Mesodermal cell (in vitro differentiated cells): ENCODE results near the gene PHF2.

Experiments
- H3K27ac ChIP-seq: 2 replicates; pipeline ENCODE4 v1.7.0; 2013; ENCODE audit warnings: mild to moderate bottlenecking, low read depth, low read length, moderate library complexity; ENCODE audit not compliant: severe bottlenecking
- H3K36me3 ChIP-seq: 2 replicates; pipeline ENCODE4 v1.7.1; 2013; ENCODE audit warnings: mild to moderate bottlenecking, low read length, moderate library complexity; ENCODE audit not compliant: control insufficient read depth, insufficient read depth
- H3K4me1 ChIP-seq: one replicate; pipeline ENCODE4 v1.7.1; 2013; ENCODE audit warnings: mild to moderate bottlenecking, low read length; ENCODE audit not compliant: insufficient read depth, control insufficient read depth, poor library complexity, severe bottlenecking
- H3K4me3 ChIP-seq: 2 replicates; pipeline ENCODE4 v1.7.0; 2013; ENCODE audit warnings: low read length, control low read depth, mild to moderate bottlenecking; ENCODE audit not compliant: insufficient read depth, poor library complexity, severe bottlenecking; ENCODE audit errors: extremely low read depth
- H3K9me3 ChIP-seq: 2 replicates; pipeline ENCODE4 v1.7.1; 2013; ENCODE audit warnings: mild to moderate bottlenecking, low read length, moderate library complexity; ENCODE audit not compliant: control insufficient read depth
- whole genome bisulfite sequencing, 2 experiments: methylation state at CpG; one replicate each; pipeline ENCODE4 v1.1.5; 2013; ENCODE audit warnings: missing lambda C conversion rate in 2 of 2; ENCODE audit not compliant: insufficient coverage in 2 of 2; 5-methylcytosine and 5-hydroxymethylcytosine counted together

The PHF2 gene

DNA sequence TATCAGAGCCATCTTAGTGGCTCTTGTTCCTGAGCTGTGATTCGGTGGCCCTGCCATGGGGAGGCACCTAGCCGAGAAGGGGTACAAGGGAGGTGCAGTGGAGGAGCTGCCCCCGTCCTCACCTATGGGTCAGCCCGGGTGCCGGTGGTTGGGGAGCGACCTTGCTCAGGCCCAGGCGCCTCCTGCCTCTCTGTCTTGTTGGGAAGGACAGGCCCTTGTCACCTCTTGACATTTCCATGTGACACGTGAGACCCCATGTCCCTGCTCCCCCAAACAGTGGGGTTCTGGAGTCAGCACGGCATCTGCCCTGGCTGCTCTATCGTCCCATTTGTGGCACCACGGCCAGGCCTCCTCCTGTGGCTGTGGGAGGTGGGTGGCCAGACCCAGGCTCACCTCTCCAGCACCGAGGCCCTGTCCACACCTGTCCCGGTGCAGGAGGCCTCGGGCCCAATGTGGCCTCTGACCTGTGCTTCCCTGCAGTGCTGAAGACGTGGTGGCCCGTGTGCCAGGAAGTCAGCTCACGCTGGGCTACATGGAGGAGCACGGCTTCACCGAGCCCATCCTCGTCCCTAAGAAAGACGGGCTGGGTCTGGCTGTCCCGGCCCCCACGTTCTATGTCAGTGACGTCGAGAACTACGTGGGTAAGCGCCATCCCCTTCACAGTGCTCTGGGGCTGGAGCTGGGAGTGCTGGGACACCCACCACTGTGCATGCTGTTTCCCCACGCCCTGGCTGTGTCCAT is 68.9 kb downstream of the PHF2 start:
- Histone ChIP-seq H3K27ac (no peak overlapping the region), H3K9me3 (no peaks in the 10 kb centered on the region), H3K4me1 (no peaks in the 10 kb centered on the region), H3K36me3 (peaks cover 40% of the 10 kb centered on the region), H3K4me3 (no peak overlapping the region)
- WGBS, 2 experiments, result 92 to 93% methylated on average over 24 to 28 of the region's 28 CpGs

- Histone ChIP-seq H3K4me3 (no peak overlapping the region), H3K4me1 (no peaks in the 10 kb centered on the region), H3K9me3 (no peaks in the 10 kb centered on the region), H3K27ac (no peak overlapping the region), H3K36me3 (peaks cover 42% of the 10 kb centered on the region)
- WGBS, 2 experiments, result 92 to 97% methylated on average over 9 to 12 of the region's 12 CpGs
These were observed 69.7 kb downstream of the PHF2 start for GRCh38 chr9:93645921-93646639.

- Histone ChIP-seq H3K9me3 (no peaks in the 10 kb centered on the region), H3K4me3 (no peak overlapping the region), H3K4me1 (no peaks in the 10 kb centered on the region), H3K27ac (no peak overlapping the region), H3K36me3 (peaks cover 45% of the 10 kb centered on the region)
- WGBS, 2 experiments, result 94 to 97% methylated on average over 10 of the region's 10 CpGs
These were observed 70.3 kb downstream of the PHF2 start for GRCh38 chr9:93646640-93647178.

DNA sequence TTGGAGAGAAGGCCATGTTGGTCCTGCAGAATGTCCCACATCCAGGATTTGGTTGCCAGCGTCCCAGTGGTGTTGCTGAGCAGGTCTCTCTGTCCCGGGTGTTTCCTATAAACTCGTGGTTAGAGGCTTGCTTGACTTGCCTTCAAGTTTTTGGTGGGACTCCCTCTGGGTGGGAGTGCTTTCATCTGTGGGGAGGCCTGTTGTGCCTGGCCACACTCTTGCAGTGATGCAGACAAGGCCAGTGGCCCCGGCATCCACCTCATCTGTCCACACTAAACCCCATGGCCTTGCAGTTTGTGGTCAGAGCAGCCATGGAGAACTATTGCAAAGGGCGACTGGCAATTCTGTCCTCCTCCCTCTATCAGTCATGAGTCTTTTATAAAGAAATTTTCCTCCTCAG is 71.8 kb downstream of the PHF2 start:
- Histone ChIP-seq H3K36me3 (peaks cover 43% of the 10 kb centered on the region), H3K4me3 (no peak overlapping the region), H3K9me3 (no peaks in the 10 kb centered on the region), H3K4me1 (no peaks in the 10 kb centered on the region), H3K27ac (no peak overlapping the region)
- WGBS, 2 experiments, result 76 to 98% methylated on average over 4 of the region's 5 CpGs

GRCh38 chr9:93648836-93649235 is 72.5 kb downstream of the PHF2 start:
- H3K4me1 ChIP-seq, result no peaks in the 10 kb centered on the region
- no peaks in the 10 kb centered on the region for H3K9me3 ChIP-seq
- no peak overlapping the region for H3K4me3 ChIP-seq
- WGBS, 2 experiments, result 92 to 94% methylated on average over 5 to 7 of the region's 13 CpGs
- peaks cover 46% of the 10 kb centered on the region for H3K36me3 ChIP-seq
- H3K27ac ChIP-seq, result no peak overlapping the region

DNA sequence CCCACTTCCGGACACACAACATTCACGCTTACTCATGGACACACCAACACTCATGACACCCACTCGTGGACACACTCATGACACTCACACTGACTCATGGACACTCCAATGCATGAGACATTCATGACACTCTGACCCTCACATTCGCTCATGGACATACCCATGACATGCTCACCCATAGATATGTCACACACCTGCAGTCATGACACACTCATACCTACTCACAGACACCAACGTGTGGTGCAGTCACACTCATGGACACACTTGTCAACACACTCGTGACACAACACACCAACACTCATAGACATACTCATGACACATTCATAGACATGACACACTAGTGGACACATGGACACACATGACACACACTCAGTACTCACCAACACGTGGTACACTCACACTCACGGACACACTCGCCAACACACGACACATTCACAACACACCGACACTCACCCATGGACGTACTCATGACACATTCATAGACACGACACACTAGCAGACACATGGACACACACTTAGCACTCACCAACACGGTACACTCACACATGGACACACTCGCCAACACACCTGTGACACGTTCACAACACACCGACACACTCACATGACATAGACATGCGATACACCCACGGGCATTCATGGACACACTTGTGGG is 73.4 kb downstream of the PHF2 start:
- peaks cover 50% of the 10 kb centered on the region for H3K36me3 ChIP-seq
- no peaks in the 10 kb centered on the region for H3K4me1 ChIP-seq
- no peak overlapping the region for H3K4me3 ChIP-seq
- no peaks in the 10 kb centered on the region for H3K9me3 ChIP-seq
- 97 to 98% methylated on average over 18 to 19 of the region's 19 CpGs for WGBS, 2 experiments
- no peak overlapping the region for H3K27ac ChIP-seq

- H3K4me3 ChIP-seq, result no peak overlapping the region
- H3K36me3 ChIP-seq, result peaks cover 50% of the 10 kb centered on the region
- H3K27ac ChIP-seq, result no peak overlapping the region
- H3K9me3 ChIP-seq, result no peaks in the 10 kb centered on the region
- WGBS, 2 experiments, result 96 to 100% methylated on average over 9 to 11 of the region's 11 CpGs
- no peaks in the 10 kb centered on the region for H3K4me1 ChIP-seq
These were observed 74.1 kb downstream of the PHF2 start for GRCh38 chr9:93650448-93650847.

GRCh38 chr9:93651521-93651950 is 75.2 kb downstream of the PHF2 start:
- no peak overlapping the region for H3K4me3 ChIP-seq
- no peaks in the 10 kb centered on the region for H3K4me1 ChIP-seq
- H3K27ac ChIP-seq, result no peak overlapping the region
- H3K9me3 ChIP-seq, result no peaks in the 10 kb centered on the region
- peaks cover 47% of the 10 kb centered on the region for H3K36me3 ChIP-seq
- WGBS, 2 experiments, result 90 to 95% methylated on average over 5 of the region's 5 CpGs

DNA sequence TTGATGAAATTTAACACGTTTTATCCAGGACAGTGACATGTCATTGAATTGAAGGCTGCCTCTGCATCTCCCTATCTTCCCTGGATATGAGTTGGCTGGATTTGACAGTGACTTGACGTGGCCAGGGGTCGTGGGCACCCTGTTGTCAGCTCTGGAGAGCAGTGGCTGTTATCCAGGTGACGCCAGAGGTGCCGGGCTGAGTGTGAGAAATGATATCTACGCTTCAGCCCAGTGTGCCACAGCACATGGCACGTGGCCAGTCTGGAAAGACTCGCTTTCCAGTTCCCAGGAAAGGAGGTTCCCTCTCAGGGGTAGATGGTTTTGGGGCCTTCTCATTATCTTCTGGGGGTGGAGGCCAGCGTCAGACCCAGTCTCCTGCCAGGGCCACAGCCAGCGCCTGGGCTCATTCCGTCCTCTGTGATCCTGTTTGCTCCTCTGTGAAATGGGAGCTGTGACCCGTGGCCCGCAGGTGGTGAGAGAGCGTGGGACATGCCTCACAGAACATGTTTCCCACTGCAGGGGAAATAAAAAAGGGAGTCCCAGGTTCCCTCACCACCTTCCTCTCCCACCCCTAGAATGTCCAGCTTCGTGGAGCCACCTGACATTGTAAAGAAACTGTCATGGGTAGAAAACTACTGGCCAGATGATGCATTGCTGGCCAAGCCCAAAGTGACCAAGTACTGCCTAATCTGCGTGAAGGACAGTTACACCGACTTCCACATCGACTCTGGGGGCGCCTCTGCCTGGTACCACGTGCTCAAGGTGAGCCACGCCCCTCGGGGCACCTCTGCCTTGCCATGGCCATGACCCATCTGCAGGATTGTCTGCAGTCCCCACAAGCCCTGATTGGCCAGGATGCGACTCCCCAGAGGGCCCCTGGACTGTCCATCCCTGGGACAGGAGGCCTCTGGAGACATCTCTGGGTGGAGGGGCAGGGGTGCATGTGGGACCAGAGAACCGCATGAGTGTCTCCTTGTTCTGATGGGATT is 76.5 kb downstream of the PHF2 start:
- WGBS, 2 experiments, result 91 to 95% methylated on average over 18 to 20 of the region's 24 CpGs
- no peak overlapping the region for H3K27ac ChIP-seq

GRCh38 chr9:93653760-93654159 is 77.4 kb downstream of the PHF2 start:
- Histone ChIP-seq H3K4me3 (no peak overlapping the region), H3K4me1 (no peaks in the 10 kb centered on the region), H3K36me3 (peaks cover 44% of the 10 kb centered on the region), H3K9me3 (no peaks in the 10 kb centered on the region), H3K27ac (no peak overlapping the region)
- 90% methylated on average over 3 of the region's 3 CpGs for WGBS, 2 experiments

More for the DNA sequence above, 76.5 kb downstream of the PHF2 start:
- no peak overlapping the region for H3K4me3 ChIP-seq
- no peaks in the 10 kb centered on the region for H3K9me3 ChIP-seq
- no peaks in the 10 kb centered on the region for H3K4me1 ChIP-seq
- H3K36me3 ChIP-seq, result peaks cover 47% of the 10 kb centered on the region
